ENCODE measurements around the gene LARGE1. TPM values are rescaled to one million over a fixed set of nuclear protein-coding genes. Genes with fewer than 3 reads are reported as not detected.

LARGE1 gene
- total and polyA plus RNA-seq, 9 of the 15 experiments (the other 6 are each of a cell fraction or from before 2014, with no cell fraction given) = 0.01 to 0.66 (median 0.14) TPM; not detected in 2

DNA sequence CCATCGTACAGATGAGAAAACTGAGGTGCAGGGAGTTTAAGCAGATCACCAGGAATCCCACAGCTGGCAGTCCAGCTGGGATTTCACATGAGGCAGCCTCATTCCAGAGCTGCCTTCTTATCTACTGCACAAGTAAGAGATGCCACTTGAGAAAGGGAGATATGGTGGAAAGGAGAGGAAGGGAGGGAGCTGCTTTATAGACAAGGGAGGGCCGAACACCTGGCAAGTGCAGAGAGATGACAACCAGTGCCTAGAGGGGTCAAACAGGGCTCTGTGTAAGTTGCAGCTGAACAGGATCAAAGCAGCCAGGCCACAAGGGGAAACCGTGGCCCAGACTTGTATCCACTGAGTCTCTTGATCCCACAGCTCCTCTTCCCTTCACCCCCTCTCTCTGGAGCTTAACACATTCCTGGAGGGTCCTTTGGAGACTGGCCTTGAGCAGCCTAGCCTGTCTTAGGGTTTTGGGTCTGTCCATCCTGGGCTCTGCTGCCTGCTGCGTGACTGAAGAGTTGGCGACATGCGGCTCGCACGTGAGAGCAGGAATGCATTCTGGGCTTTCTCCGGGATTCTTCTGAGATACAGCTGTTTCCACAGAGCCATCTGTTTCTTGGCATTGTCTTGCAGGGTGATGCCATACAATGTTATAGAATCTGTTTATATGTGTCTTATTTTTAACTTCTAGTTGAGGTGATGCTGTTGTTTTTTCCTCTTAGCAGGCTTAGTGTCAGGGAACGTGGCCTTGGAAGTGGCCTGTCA, 593.6 kb downstream of the LARGE1 start:
- H3K9me3 ChIP-seq (replicated peaks; ENCODE audit: control insufficient read depth, insufficient read depth, low read depth, low read length) = no peaks in the 10 kb centered on the region
- no peaks in the 10 kb centered on the region for H3K36me3 ChIP-seq (ENCODE audit: control insufficient read depth, insufficient read depth, low read length)
- H3K4me2 ChIP-seq (ENCODE audit: insufficient read depth, low read length) = no peak overlapping the region
- no peaks in the 10 kb centered on the region for H3K79me2 ChIP-seq (ENCODE audit: control insufficient read depth, insufficient read depth, low read length)
- intact Hi-C loops (cut with micrococcal nuclease) = no loop called here
- 9% methylated on average over 7 of the region's 10 CpGs for whole genome bisulfite sequencing (ENCODE audit: insufficient coverage, low coverage, missing lambda C conversion rate)
- no peak for TF ChIP-seq KLF16 (IDR thresholded peaks at IDR 0.05)
- TF ChIP-seq, protein P1, sequence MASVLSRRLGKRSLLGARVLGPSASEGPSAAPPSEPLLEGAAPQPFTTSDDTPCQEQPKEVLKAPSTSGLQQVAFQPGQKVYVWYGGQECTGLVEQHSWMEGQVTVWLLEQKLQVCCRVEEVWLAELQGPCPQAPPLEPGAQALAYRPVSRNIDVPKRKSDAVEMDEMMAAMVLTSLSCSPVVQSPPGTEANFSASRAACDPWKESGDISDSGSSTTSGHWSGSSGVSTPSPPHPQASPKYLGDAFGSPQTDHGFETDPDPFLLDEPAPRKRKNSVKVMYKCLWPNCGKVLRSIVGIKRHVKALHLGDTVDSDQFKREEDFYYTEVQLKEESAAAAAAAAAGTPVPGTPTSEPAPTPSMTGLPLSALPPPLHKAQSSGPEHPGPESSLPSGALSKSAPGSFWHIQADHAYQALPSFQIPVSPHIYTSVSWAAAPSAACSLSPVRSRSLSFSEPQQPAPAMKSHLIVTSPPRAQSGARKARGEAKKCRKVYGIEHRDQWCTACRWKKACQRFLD (CRISPR knock-in tag; IDR thresholded peaks at IDR 0.05) = no peak
- no peak for TF ChIP-seq FUS (optimal IDR thresholded peaks at IDR 0.05; ENCODE audit: low read depth, low read length)
- TF ChIP-seq KLF1 (tag; IDR thresholded peaks at IDR 0.05) = no peak
- TF ChIP-seq PRPF4 (IDR thresholded peaks at IDR 0.05; ENCODE audit: insufficient read depth, low read depth, low read length, poor library complexity, severe bottlenecking) = no peak
- no peak for TF ChIP-seq LCOR (CRISPR knock-in tag; IDR thresholded peaks at IDR 0.05)
- no peak for TF ChIP-seq ZNF134 (CRISPR knock-in tag; conservative IDR thresholded peaks at IDR 0.05)
- no peak for TF ChIP-seq ZNF347 (CRISPR knock-in tag; IDR thresholded peaks at IDR 0.05; ENCODE audit: low read depth)
- no peak for TF ChIP-seq TCF7 (IDR thresholded peaks at IDR 0.05; ENCODE audit: borderline replicate concordance)
- ATAC-seq (no peak), FAIRE-seq (no peak), DNase-seq (ENCODE audit: extremely low read depth in 1 of 4, low spot score in 3 of 4) (no peak)
- no peak overlapping the region for H3K27ac ChIP-seq (ENCODE audit: extremely low read depth, low read depth, low read length)
- H4K20me1 ChIP-seq (replicated peaks; ENCODE audit: control insufficient read depth, insufficient read depth, low read length) = no peaks in the 10 kb centered on the region
- H3K4me1 ChIP-seq (replicated peaks in 1 of 2; ENCODE audit: control insufficient read depth in 2 of 2, insufficient read depth in 2 of 2, low read length in 2 of 2) = no peaks in the 10 kb centered on the region
- ChIA-PET POLR2A (interaction anchor here (0.6 kb wide), 1 partner anchor 801 kb away, joined by 3 read pairs; no protein-coding TSS in a partner anchor), CTCF (ENCODE audit: low intra/inter-chr PET ratio) (no interaction called here)
- no peak overlapping the region for H3K9ac ChIP-seq (ENCODE audit: insufficient read depth in 1 of 2, low read depth in 2 of 2, low read length in 2 of 2)
- H3K27me3 ChIP-seq (ENCODE audit: control insufficient read depth in 2 of 2, insufficient read depth in 2 of 2, low read length in 2 of 2) = no peaks in the 10 kb centered on the region
- in situ Hi-C loops (cut with MboI) = no loop called here
- H2AFZ ChIP-seq (ENCODE audit: low read depth, low read length) = no peak overlapping the region
- no peaks in the 10 kb centered on the region for H3K9me1 ChIP-seq (ENCODE audit: control insufficient read depth, insufficient read depth, low read length)
- no TSS peak for BruUV-seq (replicated peaks)
- H3K4me3 ChIP-seq = no peak overlapping the region

Measured in K562 (cell line).